Stimulated activated CD4-positive, alpha-beta T cell treated with anti-CD3 and anti-CD28 coated beads, Interleukin-1b, Interleukin-23, amount 100 ng/mL, for 24 hours (primary cell): Measurements from ENCODE around the gene DCN.

Source experiments
- DNase-seq, 4 experiments: peaks; one replicate each; pipeline ENCODE4 v3.0.0-alpha.2; 2020; ENCODE audit warnings: low read depth in 4 of 4, low spot score in 1 of 4

The DCN gene

DNA sequence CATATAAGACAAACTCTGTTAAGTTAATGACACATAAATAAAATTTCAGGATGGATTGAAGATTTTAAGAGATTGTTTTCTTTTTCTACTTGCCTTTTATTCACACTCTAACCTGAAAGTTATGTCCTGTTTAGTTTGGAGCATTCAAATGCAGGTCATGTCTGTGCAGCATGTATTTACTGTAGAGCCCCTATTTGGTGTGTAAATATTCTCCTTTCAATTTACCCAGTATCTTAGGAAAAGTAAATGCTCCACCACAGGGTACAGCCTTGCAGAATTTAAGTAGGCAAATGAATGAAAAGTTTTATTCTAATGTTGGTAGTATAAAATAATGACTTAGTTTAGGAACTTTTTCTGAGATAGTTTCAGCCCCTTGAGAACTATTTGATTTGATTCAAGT, 6.2 kb upstream of the DCN start:
- no peak for DNase-seq

DNA sequence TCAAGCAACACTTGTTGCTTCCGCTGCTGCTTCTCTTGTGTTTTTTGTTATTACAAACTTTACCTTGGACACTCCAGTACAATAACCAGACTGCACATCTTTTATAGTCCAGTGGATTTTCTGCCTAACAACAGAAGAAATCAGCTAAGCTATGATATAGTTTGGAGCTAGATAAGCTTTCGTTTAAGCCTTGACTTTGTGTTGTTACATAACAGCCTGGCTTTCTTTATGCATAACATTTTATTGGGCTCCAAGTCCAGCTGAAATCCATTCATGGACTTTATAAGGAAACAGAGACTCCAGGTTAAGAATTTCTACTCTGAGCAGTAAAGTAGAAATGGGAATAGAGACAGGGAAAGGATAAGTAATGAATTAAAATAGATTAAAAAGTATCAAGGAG, 3.5 kb upstream of the DCN start:
- no peak for DNase-seq

DNA sequence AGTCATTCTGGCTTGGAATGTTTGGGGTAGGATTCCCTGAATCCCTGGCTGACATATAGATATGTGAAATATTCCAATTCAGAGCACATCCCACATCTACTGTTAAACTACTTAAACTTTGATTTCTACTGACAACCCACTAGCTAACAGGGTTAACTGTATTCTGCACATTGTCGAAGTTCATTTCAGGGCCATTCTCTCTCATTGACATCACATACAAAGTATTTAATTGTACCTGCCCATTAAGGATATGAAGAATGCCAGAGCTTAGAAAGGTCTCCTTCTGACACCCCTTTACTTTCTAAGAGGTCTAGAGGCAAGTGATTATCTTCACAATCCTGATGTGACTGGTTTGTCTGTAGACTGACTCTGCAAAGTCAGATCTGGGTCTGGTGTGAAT, 2.8 kb upstream of the DCN start:
- DNase-seq = no peak

DNA sequence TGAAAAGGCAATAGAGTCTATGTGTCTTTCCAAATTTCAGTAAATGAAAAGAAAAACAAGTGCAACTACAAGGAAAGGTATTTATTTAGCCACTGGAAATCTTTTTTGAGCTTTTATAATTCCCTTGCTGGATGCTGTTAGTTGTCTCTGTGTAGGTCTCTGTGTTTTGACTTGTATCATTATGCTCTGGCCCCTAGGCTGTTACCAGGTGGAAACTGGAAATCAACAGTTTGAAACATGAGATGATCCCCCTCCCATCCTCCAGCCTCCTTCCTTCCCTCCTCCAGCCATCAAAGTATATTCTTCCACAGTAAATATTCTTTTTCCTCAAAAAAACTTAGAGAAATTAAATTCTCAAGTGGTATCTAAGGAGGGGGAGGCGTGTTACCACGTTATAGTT, 934 bp upstream of the DCN start:
- DNase-seq = no peak

DNA sequence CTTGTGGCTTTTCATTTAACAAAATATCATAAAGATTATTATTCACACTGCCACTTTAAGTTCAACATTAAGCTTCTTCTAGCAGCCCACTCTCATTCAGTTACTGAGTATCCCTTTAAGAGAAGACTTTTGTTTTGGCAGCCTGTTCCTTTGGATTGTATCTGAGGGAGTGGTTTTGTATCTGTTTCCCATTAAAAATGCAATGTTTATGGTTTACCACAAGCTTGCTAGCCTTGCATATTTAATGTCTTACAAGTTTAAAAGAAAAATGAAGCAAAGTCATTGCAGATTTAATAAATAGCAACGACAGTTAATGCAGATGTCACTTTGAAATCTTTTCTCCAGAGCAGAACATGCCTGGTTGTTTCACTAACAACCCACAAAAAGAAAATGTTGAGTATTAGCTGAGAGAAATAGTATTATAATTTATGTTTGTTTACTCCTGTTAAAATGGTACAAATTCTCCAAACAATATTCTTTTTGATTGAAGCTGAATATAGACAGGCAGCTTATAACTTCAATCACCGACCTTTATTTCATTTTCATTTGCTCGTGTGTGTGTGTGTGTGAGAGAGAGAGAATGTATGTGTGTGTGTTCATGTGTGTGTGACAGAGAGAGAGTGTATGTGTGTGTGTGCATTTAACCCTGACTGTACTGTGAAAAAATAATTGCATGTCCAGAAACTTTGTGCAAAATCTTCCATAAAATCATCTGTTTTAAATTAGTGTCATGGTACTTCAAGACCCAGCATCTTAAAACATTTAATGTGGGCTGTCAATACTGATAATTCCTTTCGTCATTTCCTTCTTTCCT, 1.8 kb downstream of the DCN start:
- DNase-seq = no peak

DNA sequence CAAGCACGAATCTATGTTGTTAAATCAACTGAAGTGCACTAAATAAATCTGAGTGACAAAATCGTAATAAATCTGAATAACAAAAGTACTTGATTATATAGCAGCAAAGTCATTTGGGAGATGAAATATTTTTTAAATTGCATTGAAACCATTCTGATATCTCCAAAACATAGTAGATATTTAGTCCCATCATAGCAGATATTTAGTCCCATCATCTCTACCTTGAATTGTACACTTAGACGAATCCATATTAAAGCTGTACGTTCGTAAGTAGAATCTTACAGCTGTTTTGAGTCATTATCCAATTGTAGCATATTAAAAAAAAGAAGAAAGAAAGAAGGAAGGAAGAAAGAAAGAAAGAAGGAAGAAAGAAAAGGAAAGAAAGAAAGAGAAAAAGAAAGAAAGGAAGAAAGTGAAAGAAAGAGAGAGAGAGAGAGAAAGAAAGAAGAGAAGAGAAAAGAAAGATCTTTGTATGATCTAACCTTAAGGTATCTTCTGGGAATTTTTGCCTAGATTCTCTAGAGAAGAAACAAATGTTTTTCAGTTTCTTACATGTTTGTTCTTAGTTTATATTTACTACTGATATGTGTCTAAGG, 2.6 kb downstream of the DCN start:
- DNase-seq = no peak

DNA sequence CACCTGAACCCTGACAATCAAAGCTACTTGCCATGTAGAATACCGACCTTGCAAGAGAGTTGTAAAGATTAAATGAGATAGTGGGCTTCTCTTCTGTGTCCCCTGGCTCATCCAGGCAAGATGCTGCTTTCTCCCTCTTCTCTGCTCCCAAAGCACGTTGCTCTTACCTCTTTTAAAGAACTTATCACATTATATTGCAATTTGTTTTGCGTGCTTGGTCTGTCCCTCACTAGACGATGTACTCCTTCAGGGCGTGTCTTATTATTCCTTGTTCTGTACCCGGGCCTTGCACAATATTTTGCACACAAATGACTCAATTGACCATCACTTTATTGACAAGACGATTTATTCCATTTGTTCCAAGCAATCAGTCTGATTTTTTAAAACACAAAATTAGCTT, 3.3 kb downstream of the DCN start:
- DNase-seq = no peak

DNA sequence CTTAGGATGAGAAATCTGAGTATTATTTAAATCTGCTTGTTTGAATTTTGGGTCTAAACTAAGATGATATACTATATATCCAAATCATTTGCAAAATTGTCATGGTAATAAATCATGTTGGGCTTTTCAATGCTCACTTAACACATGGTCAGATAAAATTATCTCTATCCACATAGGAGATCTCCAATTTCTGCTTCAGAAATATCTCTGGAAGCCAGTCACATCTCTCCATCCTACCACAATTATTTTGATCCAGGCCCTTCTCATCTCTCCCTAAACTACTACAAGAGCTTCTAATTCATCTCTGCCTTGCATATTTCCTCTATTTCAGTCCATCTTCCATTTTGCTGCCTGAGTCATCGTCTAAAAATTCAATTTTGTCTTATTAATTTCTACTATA, 3.8 kb downstream of the DCN start:
- no peak for DNase-seq

DNA sequence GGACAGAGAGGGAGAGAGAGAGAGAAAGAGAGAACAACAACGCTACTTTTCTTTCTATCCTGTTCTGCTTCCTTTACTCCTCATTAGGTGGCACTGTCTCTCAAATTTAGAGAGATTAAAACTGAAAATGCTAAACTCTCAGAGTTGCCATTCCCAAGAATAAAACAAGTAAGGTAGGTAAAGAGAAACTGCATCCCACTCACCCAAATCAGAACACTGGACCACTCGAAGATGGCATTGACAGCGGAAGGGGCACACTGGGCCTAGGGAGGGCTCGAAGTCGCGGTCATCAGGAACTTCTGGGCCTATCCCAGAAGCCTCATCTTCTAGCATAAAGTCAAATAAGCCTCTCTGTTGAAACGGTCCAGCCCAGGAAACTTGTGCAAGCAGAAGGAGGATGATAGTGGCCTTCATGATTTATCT, 4.5 kb downstream of the DCN start:
- no peak for DNase-seq

DNA sequence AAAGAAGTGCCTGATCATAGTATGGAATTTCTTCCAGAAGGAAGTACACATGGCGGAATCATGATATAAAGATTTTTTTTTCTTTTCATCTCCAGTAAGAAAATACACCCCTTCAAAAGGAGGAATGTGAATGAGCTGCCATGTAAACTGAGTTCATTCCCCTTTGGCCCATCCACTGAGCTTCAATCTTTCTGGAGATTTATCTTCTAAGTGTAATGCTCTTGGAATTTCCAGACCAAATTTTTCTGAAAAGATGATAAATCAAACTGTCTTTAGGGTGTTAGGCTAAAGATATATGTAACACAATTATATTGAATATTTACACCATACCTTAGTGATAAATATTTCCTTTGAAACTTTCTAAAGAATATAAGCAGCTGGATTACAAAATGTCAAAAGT, 5.2 kb downstream of the DCN start:
- no peak for DNase-seq

DNA sequence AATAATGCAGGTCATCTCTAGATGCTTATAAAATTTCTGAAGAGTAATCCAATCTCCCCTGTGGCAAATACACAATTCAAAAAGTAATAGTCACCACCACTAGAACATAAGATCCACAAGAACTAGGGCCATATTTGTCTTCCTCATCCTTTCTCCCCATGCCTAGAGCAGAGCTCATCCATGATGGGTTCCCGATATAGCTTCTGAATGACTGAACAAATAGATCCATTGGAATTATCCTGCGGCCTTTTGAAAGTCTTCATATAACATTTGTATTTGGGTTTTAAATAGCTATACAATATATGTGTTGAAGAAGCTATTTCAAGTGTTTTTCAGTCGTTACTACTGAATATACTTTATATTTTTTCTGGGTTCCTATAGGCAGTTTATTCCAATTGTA, 5.7 kb downstream of the DCN start:
- DNase-seq = no peak

DNA sequence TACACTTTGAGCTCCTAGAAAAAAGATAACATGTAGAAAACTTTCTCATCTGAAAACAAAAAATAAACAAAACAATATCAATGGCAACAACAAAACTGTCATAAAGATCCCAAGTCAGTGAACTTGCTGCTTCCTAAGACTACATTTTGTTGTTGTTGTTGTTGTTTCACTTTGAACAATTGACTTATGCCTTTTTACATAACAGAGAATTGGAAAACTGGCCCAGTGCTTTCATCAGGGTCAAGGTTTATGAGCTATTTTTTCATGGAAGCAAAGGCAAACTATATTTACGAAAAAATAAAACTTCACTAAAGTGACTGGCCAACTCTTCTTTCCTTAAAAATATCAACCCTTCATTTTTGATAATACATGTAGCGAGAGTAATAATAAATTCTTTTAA, 6.3 kb downstream of the DCN start:
- DNase-seq = no peak

DNA sequence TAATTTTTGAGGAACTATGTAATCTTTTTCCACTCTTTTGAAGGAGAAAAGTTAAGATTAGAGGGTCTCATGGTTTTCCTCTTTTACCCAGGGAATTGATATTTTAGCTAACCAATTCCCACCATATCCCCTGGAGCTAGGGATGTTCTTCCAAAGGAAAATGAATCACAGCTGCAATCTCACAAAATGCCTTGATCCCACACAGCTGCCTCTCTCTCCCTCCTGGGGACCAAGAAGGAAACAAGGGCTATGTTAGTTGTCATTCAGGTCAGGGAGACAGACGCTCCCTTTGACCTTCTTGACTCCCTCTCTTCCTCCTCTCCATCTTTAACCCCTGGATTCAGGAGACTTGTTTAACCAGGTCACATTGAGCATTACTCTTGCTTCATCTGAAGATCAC, 9.5 kb downstream of the DCN start:
- no peak for DNase-seq

DNA sequence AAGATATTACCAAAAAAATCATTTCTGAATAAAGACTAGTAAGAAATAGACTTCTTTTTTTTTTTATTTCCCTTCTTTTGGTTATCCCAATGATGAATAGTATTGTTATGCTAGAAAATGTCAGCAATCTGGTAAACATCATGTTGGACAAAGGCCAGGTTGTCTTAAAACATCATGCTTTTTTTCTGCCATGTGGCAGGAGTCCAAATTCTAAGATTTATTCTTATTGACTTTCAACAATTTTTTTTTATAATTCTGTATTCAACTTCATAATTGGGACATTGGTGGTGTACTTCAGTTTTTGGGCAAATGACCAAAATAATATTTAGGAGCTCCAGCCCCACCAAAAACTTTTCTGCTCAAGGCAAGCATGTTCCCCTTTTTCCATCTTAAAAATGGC, 10.5 kb downstream of the DCN start:
- DNase-seq = no peak

DNA sequence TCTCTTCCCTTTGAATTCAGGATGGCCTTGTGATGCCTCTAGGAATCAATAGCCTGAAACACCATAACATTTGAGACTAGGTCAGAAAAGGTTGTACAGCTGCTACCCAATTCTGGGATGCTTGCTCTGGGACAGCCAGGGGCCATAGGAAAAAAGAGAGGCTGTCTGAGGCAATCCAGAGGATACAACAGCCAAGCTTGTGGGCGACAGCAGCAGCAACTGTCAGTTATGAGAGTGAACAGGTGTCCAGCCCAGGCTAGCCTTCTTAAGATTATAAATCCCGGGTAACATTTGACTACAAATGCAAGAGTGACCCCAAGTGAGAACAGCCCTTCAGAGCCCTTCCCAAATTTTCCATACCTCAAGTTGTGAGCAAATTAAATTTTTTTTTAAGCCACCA, 11.1 kb downstream of the DCN start:
- DNase-seq = no peak

DNA sequence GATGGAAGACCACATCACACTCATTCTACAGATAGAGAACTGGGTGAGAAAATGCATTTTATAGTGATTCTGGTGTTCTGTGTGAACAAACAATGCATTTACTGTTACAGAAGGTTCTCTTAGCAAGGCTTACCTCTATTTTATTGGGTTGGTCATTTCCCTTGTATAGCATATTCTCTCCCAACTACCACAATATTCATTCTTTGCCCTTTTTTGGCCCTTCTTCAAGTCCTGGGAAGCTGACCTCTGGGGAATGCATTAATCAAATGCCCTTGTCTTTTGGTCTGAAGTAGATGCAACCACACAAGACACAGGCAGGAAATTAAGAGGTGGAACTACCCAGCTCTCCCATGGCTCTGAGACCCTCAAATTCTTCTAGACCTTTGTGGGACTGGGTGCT, 19.5 kb downstream of the DCN start:
- no peak for DNase-seq

DNA sequence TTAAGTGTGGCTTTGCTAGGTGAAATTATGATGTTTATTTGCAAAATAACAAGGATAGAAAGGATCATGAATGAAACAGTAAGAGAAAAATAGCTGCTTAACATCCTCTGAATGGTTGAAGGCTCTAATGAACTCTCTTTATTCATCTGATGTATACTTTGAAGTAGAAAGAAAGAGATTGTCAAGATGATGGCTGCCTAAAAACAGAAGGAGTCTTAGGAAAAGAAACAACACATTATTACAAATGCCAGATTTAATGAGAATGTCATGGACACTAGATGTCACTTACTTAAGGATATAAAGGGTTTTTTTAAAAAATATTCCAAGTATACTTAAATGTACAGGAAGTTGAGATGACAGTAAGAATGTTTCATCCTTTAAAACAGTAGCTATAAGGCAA, 21.6 kb downstream of the DCN start:
- no peak for DNase-seq

DNA sequence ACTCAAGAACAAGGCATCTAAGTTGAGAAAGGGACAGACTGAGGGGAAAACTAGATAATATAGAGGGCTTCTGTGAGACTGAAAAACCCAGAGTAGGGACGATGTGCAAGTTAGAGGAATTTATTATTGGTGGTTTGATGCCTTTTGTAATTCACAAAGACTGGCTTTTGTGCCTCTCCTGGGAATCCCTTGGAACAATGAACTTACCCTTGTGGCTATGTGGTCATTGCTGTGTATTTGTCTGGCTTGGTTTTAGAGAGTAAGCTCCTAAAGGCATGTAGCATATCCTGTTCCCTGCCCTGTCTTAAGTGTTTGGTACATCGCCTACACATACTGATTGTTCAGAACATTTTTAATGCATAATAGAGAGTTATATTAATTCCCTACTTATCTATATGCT, 26.6 kb downstream of the DCN start:
- DNase-seq = no peak

DNA sequence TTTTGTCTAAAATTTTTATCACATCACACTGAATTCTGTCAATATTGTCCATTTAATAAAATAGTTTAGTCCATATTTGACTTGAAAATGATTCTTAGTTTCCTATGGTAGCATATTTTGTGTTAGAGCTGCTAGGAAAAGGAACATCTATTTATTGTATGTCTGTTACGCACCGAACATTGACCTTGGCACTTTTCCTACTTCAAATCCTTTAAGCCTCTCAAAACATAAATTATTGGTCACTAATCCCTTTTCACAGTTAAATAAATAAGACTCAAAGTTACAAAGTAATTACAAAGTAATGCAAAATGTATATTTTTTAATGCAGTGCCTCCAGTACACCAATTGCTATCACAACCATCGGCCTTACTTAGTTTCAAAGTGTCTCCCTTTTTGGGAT, 28.5 kb downstream of the DCN start:
- DNase-seq = no peak

DNA sequence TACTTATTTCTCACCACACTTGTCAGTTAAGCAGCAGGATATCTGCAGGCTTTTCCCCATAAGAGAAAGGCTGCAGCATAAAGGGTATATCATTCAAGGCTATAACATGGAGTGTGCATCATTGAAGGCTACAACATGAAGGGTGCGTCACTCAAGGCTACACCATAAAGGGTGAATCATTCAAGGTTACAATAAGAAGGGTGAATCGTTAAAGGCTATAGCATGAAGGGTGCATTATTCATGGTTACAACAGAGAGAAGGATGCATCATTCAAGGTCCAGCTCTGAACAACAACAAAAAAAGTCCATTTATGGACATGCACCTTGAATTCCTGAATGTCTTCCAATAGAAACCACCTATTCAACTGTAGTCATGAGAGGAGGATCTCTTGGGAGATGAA, 38.6 kb downstream of the DCN start:
- no peak for DNase-seq

DNA sequence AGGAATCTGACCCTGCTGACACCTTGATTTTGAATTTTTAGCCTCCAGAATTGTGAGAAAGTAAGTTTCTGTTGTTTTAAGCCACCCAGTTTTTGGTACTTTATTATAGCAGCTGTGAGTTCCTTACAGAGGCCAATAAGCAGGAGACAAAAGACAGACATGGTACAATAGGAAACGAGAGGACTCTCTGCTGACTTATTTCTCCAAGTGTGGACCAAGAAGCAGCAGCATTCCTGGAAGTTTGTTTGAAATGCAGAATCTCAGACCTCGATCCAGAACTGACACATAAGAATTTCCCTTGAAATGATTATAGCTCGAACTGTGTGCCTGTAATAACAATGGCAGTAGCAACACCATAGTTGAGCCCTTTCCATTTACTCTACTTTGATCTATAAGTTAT, 39.4 kb downstream of the DCN start:
- DNase-seq = no peak

DNA sequence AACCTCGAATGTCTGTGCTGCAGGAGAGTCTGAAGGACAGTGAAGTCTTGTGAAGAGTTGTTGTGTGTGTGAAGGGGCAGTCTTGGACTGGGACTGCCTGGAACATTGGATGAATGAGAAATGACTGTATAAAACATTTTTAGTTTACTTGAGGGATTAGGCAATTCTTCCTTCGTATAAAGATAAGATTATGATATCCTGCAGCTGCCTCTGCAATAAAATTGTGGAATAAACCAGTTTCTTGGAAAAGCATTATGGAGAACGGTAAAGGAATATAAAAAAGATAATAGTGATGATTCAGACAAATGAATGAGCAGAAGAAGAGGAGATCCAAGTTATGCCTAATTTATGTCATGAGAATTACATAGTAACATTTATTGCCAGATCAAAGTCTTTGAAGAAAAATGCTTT, 40.4 kb downstream of the DCN start:
- DNase-seq = no peak
